HG03460 (cell line): ENCODE results near the gene TMSB15A.
"Not testable (repeated sequence)": the region's sequence is repeated elsewhere in the genome, so short reads cannot be mapped to it uniquely, and the experiment has no call there.

Source experiments
- ATAC-seq: cut with Tn5 transposase; IDR thresholded peaks from one replicate; pipeline ENCODE4 v1.9.1; 2021; ENCODE audit not compliant: unreplicated experiment

The TMSB15A gene

GRCh38 chrX:102515975-102516941 is at the start of gene TMSB15A:
TSS of gene TMSB15A (minus strand) at chrX:102516739.
- ATAC-seq: peak; percentile 70

- no peak for ATAC-seq
Observed at GRCh38 chrX:102560423-102561068, 44.0 kb upstream of the TMSB15A start.

GRCh38 chrX:102558607-102559006 is 42.1 kb upstream of the TMSB15A start:
- ATAC-seq: no peak

GRCh38 chrX:102548231-102548630 is 31.7 kb upstream of the TMSB15A start:
- no peak for ATAC-seq

- ATAC-seq: no peak
Observed at GRCh38 chrX:102546828-102547493, 30.4 kb upstream of the TMSB15A start.

- ATAC-seq: not testable (repeated sequence)
Observed at GRCh38 chrX:102546175-102546574, 29.6 kb upstream of the TMSB15A start.

GRCh38 chrX:102535958-102536357 is 19.4 kb upstream of the TMSB15A start:
- ATAC-seq: no peak

GRCh38 chrX:102517326-102517725 is 787 bp upstream of the TMSB15A start:
- no peak for ATAC-seq

GRCh38 chrX:102514536-102514935 is 2.0 kb downstream of the TMSB15A start:
- ATAC-seq: no peak

- ATAC-seq: no peak
Observed at GRCh38 chrX:102498732-102499131, 17.8 kb downstream of the TMSB15A start.

GRCh38 chrX:102491766-102492165 is 24.8 kb downstream of the TMSB15A start:
- no peak for ATAC-seq

- ATAC-seq: not testable (repeated sequence)
Observed at GRCh38 chrX:102478765-102479164, 37.8 kb downstream of the TMSB15A start.

GRCh38 chrX:102471762-102472220 is 44.7 kb downstream of the TMSB15A start, which contains the start of gene TCP11X2:
TSS of gene TCP11X2 (minus strand) at chrX:102471812.
- ATAC-seq: not testable (repeated sequence)

- not testable (repeated sequence) for ATAC-seq
Observed at GRCh38 chrX:102470215-102470614, 46.3 kb downstream of the TMSB15A start.
